SH-SY5Y (cell line): ENCODE measurements around the gene FOXP4.

ENCODE experiments used
- GATA2 ChIP-seq: IDR thresholded peaks from 2 replicates; pipeline ENCODE4 v1.6.1; 2011; ENCODE audit warnings: mild to moderate bottlenecking, low read depth, low read length
- GATA3 ChIP-seq: IDR thresholded peaks from 2 replicates; pipeline ENCODE4 v1.6.1; 2011; ENCODE audit warnings: low read depth, mild to moderate bottlenecking, low read length, moderate library complexity

DNA sequence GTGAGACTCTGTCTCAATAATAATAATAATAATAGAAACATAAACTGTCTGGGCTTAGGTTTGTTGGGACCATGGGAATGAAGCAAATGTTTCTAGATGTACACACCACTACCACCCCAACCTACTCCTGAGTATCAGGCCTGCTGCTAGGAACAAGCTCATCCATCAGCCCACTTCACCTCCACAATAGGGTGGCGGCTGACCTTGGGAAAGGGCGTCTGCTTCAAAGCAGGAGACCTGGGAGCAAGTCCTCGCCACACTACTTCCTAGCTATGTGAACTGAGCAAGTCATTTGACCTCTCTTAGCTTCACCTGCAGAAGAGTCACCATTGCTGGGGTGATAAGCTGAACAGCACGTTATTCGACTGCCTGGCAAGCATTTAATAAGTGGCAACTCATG, 3.1 kb upstream of the FOXP4 start:
- TF ChIP-seq GATA2, result no peak
- TF ChIP-seq GATA3, result no peak
